PC-9 (cell line): ENCODE data around the gene RASGEF1C.

ENCODE experiments used
- EZH2 ChIP-seq: fragments of 200-600 bp; sonication (generic); IDR thresholded peaks from 2 replicates; pipeline ENCODE4 v1.8.0; 2017; ENCODE audit warnings: antibody characterized with exemption, low read depth
- TF ChIP-seq, protein P1 (sequence below): fragments of 200-600 bp; sonication (generic); conservative IDR thresholded peaks from 2 replicates; pipeline ENCODE4 v1.6.1; 2017; ENCODE audit warnings: mixed run types, antibody characterized with exemption, mild to moderate bottlenecking, moderate library complexity

DNA sequence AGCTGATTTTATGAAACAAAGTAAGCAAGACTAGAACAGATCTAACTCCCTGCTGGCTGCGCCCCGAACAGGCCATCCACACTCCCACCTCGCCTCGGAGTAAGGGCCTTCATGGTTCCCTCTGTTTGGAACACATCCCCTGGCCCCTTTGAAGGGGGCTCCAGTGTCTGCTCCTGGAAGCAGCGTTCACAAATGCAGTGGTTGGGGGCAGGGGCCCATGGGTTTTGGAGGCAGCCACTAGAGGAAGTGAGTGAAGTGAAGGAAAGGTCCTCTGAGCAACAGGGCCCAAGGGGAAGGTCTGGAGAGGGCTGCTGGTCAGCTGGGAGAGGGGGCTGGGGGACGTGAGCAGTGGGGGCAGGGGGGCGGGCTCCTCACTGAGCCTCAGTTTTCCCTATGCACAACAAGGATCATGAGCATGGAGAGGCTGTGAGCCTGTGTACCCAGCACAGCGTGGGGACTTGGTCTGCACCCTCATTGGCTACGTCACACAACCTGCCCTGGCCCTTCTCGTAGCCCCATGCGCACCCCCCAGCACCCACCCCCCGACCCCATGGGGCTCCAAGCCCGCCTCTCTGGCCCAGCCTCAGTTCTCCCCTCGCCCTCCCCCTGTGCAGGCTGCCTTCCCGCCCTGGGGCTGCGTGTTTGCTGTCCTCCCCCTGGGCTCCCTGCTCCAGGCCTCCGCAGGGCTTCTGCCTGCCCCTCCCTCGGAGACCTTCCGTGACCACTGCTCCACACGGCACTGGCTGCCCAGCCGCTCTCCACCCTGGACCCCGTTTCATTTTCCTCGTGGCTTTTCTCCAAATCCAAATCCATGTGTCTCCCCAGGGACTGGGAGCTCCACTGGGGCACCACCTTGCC lies 39.5 kb downstream of the RASGEF1C start:
- TF ChIP-seq, protein P1, sequence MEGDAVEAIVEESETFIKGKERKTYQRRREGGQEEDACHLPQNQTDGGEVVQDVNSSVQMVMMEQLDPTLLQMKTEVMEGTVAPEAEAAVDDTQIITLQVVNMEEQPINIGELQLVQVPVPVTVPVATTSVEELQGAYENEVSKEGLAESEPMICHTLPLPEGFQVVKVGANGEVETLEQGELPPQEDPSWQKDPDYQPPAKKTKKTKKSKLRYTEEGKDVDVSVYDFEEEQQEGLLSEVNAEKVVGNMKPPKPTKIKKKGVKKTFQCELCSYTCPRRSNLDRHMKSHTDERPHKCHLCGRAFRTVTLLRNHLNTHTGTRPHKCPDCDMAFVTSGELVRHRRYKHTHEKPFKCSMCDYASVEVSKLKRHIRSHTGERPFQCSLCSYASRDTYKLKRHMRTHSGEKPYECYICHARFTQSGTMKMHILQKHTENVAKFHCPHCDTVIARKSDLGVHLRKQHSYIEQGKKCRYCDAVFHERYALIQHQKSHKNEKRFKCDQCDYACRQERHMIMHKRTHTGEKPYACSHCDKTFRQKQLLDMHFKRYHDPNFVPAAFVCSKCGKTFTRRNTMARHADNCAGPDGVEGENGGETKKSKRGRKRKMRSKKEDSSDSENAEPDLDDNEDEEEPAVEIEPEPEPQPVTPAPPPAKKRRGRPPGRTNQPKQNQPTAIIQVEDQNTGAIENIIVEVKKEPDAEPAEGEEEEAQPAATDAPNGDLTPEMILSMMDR, result no peak
- TF ChIP-seq EZH2, result no peak
